ENCODE results near the gene IL10RB. TPM values are rescaled to one million over a fixed set of nuclear protein-coding genes. Genes with fewer than 3 reads are reported as not detected.

IL10RB gene
- total RNA-seq, 1 donor from 2014 or later, result 47.1 TPM

DNA sequence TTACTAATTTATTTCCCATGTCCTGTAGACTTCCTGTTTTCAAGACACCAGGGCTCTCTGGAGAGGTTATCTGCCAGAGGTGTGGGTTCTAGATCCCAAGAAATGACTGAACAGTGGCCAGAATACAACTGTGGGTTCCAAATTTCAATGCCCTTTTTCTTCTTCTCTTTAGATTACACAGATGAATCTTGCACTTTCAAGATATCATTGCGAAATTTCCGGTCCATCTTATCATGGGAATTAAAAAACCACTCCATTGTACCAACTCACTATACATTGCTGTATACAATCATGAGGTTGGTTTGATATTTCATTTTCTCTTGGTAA is 21.4 kb upstream of the IL10RB start:
- H3K4me1 ChIP-seq, result peaks cover 9% of the 10 kb centered on the region
- intact Hi-C loops (cut with DNase I), result no loop called here
- H3K9me3 ChIP-seq, result no peaks in the 10 kb centered on the region
- DNase-seq, result no peak
- ATAC-seq, result no peak
- no peak overlapping the region for H3K4me3 ChIP-seq
- H3K27me3 ChIP-seq, result no peaks in the 10 kb centered on the region
- H3K36me3 ChIP-seq, result peaks cover 55% of the 10 kb centered on the region
- H3K27ac ChIP-seq, result no peak overlapping the region
- TF ChIP-seq, protein P1, sequence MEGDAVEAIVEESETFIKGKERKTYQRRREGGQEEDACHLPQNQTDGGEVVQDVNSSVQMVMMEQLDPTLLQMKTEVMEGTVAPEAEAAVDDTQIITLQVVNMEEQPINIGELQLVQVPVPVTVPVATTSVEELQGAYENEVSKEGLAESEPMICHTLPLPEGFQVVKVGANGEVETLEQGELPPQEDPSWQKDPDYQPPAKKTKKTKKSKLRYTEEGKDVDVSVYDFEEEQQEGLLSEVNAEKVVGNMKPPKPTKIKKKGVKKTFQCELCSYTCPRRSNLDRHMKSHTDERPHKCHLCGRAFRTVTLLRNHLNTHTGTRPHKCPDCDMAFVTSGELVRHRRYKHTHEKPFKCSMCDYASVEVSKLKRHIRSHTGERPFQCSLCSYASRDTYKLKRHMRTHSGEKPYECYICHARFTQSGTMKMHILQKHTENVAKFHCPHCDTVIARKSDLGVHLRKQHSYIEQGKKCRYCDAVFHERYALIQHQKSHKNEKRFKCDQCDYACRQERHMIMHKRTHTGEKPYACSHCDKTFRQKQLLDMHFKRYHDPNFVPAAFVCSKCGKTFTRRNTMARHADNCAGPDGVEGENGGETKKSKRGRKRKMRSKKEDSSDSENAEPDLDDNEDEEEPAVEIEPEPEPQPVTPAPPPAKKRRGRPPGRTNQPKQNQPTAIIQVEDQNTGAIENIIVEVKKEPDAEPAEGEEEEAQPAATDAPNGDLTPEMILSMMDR (IDR thresholded peaks at IDR 0.05), result no peak

DNA sequence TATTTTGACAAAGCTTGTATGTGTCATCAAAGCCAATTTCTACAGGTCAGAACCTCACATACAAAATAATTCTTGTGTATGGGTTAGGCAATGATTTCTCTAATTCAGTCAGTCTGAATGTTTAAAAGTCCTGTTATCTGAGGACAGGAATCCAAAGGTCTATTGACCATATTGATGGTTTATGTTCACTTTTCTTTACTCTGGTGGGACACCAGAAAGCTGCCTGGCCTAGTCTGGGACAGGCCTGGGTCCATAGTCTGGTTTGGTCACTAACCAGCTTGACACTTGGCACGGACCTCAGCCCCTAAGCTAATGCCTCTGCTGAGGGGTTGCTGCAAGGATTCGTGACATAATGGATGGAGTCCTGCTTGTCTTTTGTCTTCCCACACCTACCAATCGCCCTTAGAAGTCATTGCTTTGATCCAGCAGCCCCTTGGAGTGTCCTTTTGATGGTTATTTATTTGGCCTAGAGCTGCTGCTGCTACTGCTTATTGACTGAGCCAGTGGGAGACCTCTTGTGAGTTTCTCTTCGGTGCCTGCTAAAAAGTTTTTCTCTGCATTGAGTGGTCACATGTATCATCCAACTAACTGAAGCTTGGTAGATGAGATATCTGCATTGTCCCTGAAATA is 20.8 kb upstream of the IL10RB start:
- ATAC-seq (no peak), DNase-seq (no peak)
- H3K27me3 ChIP-seq, result no peaks in the 10 kb centered on the region
- intact Hi-C loops (cut with DNase I), result no loop called here
- TF ChIP-seq, protein P1 (IDR thresholded peaks at IDR 0.05), result no peak
- no peak overlapping the region for H3K27ac ChIP-seq
- H3K4me3 ChIP-seq, result no peak overlapping the region
- H3K4me1 ChIP-seq, result peaks cover 9% of the 10 kb centered on the region
- no peaks in the 10 kb centered on the region for H3K9me3 ChIP-seq
- peaks cover 62% of the 10 kb centered on the region for H3K36me3 ChIP-seq

DNA sequence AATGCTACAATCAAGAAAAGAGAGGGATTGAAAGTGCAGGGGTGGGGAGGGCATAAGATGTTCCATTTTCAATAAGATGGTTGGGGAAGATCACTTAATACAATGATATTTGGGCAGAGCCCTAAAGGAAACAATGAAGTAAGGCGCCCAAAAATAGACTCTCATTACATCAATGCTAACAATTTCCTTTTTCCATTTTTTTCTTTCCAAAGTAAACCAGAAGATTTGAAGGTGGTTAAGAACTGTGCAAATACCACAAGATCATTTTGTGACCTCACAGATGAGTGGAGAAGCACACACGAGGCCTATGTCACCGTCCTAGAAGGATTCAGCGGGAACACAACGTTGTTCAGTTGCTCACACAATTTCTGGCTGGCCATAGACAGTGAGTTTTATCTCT is 19.7 kb upstream of the IL10RB start:
- Histone ChIP-seq H3K27ac (no peak overlapping the region), H3K9me3 (no peaks in the 10 kb centered on the region), H3K4me3 (no peak overlapping the region), H3K36me3 (peaks cover 73% of the 10 kb centered on the region), H3K27me3 (no peaks in the 10 kb centered on the region), H3K4me1 (peaks cover 9% of the 10 kb centered on the region)
- TF ChIP-seq, protein P1 (IDR thresholded peaks at IDR 0.05), result no peak
- intact Hi-C loops (cut with DNase I), result no loop called here
- ATAC-seq (no peak), DNase-seq (no peak)

DNA sequence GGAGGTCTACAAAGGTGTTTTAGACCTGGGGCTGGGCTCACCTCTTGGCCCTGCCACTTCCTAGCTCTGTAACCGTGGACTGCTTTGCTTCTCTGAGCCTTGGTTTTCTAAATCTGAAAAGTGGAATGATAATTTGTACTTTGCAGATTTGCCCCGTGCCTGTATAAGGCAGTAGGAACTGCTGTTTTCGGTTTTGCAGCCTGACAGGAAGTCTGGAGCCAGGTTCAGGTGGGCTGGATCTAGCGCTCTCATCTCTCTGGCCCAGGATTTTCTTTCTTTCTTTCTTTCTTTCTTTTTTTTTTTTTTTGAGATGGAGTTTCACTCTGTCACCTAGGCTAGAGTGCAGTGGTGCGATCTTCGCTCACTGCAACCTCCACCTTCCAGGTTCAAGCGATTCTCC is 19.2 kb upstream of the IL10RB start:
- Histone ChIP-seq H3K27me3 (no peaks in the 10 kb centered on the region), H3K4me1 (peaks cover 9% of the 10 kb centered on the region), H3K4me3 (no peak overlapping the region), H3K27ac (no peak overlapping the region), H3K9me3 (no peaks in the 10 kb centered on the region), H3K36me3 (peaks cover 78% of the 10 kb centered on the region)
- no peak for DNase-seq
- TF ChIP-seq, protein P1 (IDR thresholded peaks at IDR 0.05), result no peak
- no peak for ATAC-seq
- intact Hi-C loops (cut with DNase I), result no loop called here

DNA sequence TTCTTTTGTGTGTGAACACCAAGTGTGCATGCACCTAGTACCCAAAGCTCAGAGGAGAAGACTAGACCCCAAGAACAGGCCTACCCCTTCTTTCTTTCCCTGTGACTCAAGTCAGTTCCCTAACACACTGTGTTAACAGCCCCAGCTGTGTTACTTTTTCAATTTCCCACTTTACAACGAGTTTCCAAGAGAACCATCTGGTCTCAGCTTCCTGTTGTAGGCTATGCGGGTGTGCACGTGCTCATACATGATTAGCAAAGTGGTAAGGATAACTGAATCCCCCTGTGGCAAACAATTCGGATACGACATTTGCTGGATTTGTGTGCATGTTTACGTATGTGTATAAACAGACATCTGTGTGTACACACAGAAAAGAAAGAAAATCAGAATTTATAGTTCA is 18.6 kb upstream of the IL10RB start:
- H3K4me1 ChIP-seq, result peaks cover 9% of the 10 kb centered on the region
- peaks cover 84% of the 10 kb centered on the region for H3K36me3 ChIP-seq
- intact Hi-C loops (cut with DNase I), result no loop called here
- ATAC-seq (no peak), DNase-seq (no peak)
- H3K27me3 ChIP-seq, result no peaks in the 10 kb centered on the region
- TF ChIP-seq, protein P1 (IDR thresholded peaks at IDR 0.05), result no peak
- no peak overlapping the region for H3K4me3 ChIP-seq
- no peaks in the 10 kb centered on the region for H3K9me3 ChIP-seq
- no peak overlapping the region for H3K27ac ChIP-seq

All from upper lobe of right lung (tissue), 1 donor.